ENCODE results near the gene MYLK4.

Gene MYLK4

DNA sequence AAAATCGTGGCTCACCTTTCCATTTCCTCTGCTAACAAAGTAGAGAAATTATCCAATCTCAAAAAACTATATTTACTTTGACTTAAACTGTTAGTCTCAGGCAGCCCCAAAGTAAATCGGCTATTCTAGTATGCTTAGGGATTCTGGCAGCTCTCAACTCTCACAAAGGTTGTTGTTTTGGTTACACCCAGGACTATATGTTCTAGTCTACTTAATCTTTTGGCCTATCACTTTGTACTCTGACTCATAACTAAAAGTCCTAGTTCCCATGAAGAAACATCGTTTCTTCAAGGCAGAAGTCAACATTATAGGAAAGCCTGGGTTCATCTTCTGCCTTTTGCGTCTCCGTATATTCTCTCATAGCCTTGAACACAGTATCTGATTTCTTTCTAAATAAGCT is 42.3 kb downstream of the MYLK4 start:
- no peak for DNase-seq (ENCODE audit: low read depth in 2 of 3, low spot score in 2 of 3)

DNA sequence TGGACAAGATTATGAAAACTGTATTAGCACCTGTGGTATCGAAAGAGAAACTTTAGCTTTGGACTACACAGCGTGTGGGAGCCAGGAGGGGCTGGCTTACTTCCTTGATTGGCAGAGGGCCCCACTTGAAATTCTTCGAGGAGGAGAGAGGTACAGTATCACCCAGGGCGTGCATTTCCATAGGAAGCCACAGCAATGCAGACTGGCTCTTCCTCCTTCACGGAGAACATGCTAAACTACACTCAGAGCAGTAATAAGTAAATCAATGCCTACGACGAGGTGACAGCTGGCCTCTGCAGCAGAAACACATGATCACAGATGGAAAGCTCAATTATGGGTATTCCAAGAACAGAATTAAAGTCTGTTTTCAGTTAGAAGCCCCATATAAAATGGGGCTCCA is 44.2 kb downstream of the MYLK4 start:
- DNase-seq (ENCODE audit: low read depth in 2 of 3, low spot score in 2 of 3): no peak

DNA sequence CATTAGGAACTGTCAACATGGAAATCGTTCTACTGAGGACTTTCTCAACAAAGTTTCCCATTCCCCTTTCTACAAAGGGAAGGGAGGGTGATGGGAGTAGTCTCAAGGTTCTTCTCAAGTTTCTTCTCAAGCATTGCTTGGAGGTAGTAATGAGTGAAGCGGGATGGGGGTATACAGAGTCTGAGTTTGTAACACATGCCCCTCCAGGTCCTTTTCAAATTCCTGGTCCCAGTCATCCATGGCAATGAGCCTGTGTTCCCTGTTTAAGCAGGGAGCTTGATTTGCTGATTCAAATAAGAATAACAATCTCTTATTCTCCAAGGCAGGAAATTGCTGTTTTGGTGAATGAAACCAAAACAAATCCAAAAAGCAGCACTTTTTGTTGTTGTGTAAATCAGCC is 45.5 kb downstream of the MYLK4 start:
- DNase-seq (ENCODE audit: low read depth in 2 of 3, low spot score in 2 of 3): no peak

DNA sequence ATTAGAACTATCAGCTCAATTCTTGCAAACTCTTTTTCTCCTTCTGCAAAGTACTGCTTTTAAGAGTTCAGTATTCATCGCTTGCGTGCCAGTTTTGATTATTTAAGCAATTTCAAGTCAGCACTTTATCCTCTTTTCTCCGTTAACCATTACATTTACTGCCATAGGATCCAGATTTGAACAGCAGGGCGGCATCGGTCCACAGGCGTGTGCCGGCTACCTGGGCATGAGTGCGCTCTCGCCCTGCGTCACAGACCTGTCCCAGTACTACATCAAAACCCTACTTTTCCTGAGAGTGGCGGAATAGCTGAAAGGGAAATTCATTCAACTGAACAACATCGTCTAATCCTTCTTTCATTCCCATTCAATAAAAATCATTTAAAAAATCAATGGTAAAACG is 53.4 kb downstream of the MYLK4 start:
- no peak for DNase-seq (ENCODE audit: low read depth in 2 of 3, low spot score in 2 of 3)

DNA sequence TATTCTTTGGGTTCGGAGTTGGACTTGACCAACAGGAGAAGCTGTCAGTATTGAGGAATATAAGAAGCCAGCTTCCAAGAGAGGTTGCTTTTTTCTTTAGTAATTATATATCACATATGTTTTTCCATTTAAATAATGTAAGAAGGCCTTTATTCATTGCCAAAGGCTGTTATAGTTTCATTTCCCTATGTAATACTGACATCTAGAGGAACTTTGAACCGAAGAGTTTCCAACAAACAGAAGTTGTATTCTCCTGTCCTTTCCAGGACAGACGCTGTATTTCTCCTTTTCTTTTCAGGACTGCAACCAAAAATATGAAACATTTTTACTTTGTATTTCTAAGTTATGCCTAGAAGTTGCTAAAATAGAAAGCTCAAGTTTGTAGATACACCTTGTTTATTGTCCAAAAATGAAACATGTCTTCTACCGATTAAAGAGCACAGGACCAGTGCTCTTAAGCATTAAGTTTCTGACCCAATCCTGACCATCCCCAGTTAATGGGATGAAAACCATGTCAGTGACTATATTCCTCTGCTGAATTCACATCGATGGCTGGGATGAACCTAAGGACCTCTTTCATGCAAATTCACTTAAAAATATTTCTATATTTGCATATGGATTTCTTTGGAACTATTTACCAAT is 55.1 kb downstream of the MYLK4 start:
- DNase-seq (ENCODE audit: low read depth in 2 of 3, low spot score in 2 of 3): no peak

DNA sequence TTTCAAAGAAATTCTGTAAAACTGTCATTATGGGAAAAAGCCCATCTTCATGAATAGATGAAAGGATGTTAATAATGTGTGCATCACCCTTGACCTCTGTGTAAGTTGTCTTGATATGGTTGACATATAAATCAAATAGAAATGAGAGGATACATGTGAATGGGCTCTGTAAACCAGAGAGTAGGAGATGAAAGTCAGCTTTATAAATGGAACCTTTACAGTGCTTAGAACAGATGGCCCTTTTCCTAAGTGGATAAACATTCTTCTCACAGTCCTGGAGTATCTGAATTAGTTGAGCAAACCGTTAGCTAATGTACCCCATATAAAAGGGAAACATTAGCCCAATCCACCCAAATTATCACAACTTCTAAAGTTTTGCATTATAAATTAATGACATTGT is 57.5 kb downstream of the MYLK4 start:
- no peak for DNase-seq (ENCODE audit: low read depth in 2 of 3, low spot score in 2 of 3)

DNA sequence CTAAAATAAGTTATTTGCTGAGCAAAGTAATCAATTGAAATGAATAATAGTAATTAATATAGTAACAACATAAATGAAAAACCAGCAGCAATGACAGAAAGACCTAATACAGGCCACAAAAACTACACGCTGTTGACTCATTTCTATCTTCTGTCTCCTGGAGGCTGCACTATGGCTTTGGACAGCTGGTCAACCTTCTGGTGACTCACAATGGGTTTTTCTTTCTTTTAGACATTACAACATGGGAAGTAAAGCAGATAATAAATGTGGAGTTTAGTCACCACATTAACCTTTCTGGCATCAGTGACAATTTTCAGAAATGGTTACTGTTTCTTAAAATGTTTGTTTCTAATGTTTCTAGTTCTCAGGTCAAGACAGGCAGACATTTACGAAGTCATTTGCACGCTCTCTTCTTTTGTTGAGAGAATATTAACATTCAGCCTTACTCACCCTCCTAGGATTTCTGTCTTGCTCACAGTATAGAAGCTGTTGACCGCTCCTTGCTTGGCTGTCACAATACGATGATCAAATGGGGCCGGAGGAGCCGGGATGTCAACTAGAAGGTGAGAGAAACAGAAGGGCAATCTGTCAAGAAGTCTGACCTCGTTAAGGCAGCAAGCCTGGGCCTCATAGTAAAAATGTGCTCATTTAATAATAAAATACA is 62.2 kb downstream of the MYLK4 start:
- no peak for DNase-seq (ENCODE audit: low read depth in 2 of 3, low spot score in 2 of 3)

DNA sequence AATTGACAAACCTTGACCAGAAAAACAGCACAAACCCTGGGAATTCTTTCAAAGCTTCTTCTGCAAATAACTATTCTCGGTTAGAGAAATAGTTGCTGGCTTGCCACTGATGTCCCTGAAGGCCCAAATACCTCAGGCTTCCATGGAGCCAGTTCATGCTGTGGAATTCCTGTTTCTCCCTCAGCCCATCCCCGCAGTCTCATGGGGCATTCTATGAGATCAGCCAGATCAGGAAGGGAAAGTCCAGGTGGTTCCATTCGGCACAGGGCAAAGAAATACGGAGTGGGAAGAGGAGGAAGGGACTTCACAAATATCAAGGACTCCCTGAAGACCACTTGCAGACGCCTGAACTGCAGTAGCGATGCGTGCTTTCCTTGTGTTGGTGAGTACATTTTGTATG is 63.3 kb downstream of the MYLK4 start:
- DNase-seq (ENCODE audit: low read depth in 2 of 3, low spot score in 2 of 3): no peak

DNA sequence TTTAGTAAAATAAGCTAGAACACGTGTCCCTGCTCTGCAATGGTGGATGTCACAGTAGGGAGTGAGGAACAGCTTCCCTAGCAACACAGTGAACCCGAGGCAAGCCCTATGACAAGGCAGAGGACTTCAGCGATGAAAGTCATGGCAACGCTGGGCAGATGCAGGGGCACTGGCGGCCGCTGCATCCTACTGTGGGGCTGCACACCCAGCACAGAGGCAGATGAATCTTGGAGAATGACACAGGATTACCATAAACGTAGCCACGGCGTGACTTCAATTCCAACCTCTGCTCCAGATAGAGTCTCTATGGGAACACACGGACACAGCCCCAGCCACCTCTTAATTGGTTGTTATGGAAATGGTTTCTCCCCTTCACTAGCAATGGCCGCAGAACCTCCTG is 64.2 kb downstream of the MYLK4 start:
- no peak for DNase-seq (ENCODE audit: low read depth in 2 of 3, low spot score in 2 of 3)

DNA sequence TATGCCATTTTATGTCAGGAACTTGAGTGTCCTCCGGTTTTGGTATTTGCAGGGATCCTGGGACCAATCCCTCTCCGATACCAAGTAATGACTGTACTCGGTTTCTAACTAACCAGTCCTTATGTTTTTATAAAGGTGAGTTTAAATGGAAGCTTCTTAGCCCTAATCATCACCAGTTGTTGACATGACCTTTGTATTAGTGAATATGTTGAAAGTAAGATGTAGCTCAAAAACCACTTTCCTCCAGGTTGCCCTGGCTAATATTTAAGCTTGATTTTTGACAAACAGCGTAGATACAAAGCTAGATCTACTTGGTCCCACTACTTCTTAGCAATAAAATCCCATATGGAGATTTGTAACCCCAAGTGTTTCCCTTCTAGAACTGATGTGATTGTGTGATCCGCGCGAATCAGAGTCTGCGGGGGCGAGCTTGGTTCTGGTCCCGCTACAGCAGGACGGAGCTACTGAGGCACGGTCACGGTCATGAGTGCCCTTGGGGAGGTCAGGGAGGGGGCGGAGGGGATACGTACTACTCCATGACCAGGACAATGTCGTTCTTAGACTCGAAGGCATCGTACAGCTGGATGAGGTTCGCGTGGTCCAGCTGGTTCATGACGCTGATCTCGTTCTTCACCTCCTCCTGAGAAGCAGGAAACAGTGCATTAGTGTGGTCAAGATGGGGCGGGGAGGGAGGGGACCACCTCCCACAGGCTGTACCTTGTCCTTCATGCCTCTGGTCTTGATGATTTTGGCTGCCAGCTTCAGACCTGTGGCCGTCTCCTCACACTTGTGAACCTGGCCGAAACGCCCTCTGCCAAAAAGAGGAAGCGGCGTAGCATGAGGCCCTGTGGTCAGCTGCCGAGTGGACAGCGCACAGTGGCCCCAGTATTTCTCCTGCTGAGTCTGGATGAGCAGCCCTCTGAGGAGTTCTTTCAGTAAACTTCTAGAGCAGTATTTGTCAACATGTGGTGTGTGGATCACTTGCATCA is 65.7 kb downstream of the MYLK4 start:
- DNase-seq (ENCODE audit: low read depth in 2 of 3, low spot score in 2 of 3): no peak

DNA sequence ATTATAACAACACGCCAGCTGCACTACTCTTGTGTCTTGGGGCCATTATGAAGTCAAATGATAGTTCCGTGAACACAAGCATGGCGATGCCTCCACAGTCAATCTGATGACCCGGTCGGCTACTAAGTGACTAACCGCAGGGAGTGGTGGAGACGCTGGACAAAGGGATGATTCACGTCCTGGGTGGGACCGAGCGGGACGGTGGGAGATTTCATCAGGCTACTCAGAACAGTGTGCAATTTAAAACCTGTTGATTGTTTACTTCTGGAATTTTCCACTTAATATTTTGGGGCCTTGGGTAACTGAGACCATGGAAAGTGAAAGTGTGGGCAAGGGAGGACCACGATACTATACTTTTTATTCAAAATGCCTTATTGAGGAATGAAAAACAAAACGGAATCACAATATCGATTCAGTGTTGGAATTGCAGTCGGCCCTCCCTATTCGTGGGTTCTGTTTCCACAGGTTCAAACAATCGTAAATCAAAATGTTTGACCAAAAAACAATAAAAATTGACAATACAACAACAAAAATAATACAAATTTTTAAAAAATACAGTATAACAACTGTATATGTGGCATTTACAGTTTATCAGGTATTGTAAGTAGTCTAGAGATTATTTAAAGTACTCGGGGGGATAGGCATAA is 66.5 kb downstream of the MYLK4 start:
- no peak for DNase-seq (ENCODE audit: low read depth in 2 of 3, low spot score in 2 of 3)

DNA sequence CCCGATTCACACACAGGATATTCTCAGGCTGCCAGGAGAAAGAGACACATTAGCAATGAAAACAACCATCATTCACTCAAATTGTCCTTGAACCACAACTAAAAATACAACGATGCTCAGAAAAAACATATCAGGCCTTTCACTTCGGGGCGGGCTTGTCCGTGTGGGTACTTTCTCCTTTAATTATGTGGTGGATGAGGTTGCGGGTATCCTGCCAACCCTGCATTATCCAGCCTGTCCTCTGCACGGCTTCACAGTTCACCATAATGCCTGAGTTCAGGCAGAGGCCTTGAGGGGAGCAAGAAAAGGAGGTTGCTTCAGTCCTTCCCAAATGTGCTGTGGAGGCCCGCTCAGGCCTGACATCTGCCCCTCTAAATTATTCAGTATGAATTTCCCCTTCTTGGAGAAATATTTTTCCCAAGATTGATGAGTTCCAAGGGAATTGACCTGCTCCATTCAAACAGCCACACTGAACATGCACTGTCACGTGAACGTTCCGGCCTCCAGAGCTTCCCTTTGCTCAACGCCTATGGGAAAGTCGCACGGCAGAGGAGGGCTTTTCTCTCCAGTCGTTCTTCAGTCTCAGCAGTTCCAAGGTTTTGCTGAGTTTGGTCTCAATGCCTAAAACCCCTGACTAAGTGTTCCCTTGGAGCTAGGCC is 70.3 kb downstream of the MYLK4 start:
- no peak for DNase-seq (ENCODE audit: low read depth in 2 of 3, low spot score in 2 of 3)

DNA sequence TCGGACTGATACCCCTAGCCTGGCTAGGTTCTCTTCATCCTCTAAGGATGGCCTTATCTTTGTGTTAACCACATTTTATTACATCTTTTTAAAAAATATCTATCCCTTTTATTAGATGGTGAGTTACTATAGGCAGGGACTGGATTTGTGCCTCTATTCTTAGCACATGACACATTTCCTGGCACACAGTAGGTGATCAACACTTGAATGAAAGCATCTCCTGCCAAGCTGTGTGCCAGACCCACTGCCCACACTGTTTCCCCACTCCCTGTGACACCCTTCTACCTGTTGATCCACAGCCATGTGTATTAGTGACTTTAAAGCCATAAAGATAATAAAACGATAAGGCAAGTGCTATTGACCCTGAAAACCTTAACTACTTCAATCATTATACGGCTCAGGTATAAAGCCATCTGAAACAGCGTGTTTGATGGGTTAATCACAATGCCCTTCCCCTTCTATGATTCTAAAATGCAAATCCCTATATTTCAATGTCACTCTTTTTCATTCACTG is 73.6 kb downstream of the MYLK4 start:
- no peak for DNase-seq (ENCODE audit: low read depth in 2 of 3, low spot score in 2 of 3)

DNA sequence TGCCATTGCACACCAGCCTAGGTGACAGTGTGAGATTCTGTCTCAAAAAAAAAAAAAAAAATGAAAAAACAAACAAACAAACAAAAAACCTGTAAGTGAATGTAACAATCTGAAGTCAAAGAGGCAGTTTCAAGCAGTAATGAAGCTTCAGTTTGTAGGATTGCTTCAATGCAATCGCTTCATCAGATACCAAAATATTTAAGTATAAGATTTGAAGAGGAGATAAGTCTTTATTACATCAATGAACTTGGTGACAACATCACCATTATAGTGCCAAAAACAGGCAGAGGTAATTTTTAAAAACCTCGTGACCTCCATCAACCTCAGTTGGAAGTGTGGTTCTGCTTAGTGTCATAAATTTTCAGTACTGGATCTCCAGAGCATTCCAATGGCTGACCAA is 74.7 kb downstream of the MYLK4 start:
- DNase-seq (ENCODE audit: low read depth in 2 of 3, low spot score in 2 of 3): no peak

DNA sequence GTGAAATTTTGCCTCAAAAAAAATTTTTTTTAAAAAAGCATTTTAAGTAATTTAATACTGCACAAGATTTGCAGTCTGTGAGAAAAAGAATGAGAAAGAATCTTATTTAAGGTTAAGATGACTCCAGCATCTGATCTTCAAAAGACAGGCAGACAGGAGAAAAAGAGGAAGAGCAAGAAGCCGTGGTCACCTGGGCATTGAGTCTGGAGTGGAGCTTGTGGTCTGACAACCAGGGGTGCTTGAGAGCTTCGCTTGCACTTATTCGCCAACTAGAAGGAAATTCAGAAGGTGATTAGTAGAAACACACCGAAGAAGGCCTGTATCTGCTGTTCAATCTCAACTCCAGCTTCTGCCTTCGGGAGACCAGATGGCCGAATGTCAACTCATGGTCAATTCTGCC is 75.9 kb downstream of the MYLK4 start:
- no peak for DNase-seq (ENCODE audit: low read depth in 2 of 3, low spot score in 2 of 3)

DNA sequence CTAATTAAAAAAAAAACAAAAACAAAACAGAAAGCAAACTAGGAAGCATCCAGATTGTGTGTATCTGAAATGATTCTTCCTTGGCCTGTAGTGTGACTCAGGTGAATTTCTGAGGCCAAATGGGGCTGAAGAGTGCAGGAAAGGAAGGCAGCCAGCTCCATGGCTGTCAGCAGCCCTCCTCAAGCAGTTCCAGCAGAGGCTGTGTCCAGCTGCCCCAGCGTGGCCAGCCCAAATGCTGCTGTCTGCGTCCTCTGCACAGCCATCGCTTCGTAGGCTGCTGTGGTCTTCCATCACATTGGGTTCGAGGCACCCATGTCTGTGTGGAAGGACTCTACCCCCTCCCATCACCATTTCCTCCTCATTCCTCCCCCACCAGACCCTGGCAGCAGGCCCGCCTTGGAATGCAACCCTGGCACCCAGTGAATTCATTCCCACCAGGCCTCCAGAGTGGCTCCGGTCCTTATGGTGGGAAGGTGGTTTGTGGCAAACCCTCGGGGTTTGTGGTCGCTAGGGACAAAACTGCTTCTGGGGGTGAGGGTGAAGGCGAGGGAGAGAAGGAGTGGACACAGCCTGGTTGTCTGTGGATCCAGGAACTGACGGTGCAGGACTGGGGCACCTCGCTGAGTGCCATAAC is 81.5 kb downstream of the MYLK4 start:
- DNase-seq (ENCODE audit: low read depth in 2 of 3, low spot score in 2 of 3): no peak

DNA sequence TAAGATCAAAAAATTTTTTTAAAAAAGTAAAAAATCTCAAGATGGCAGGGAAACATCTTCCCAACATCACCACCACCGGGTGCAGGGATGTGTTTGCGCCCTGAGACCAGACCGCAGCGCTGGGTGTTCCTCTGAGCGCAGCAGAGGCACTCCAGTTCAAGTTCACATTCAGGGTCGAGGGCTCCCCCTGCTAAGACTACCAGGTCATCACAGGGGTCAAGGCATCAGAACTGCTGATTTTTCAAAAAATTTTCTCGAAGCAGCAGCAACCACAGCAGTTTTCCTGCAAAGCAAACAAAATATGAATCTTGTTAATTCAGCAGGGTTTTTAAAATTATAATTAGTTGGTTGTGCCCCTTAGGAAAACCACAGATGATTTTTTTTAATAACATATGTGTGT is 83.1 kb downstream of the MYLK4 start:
- DNase-seq (ENCODE audit: low read depth in 2 of 3, low spot score in 2 of 3): no peak

DNA sequence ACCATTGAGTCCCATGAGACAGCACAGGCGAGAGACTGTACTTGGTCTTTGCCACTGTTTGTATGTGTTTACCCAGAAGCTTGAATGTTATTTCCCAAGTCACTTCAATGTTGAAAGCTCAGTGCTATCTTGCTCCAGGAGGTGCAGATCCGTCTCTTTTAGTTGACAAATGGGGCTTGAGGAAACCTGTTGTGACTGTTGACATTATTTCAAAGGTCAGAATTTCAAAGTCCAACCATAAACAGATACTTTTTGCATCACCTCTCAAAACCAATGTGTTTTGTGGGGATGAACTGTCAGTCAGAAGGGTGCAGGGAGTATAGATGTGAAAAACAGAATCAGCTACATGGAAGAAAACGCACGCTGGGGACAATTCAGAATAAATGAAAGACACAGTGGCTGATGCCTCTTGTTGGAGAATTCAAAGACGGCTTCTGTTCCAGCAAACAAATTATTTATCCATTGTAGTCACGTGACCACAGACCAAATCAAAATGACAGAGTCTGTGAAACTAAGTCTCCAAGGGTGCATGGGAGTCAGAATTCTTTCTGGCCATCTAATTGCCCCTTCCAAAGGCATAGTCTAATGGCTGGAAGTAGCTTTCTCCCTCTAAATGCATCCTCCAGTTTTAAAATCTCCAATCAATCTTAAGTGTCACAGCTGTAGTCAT is 83.7 kb downstream of the MYLK4 start:
- DNase-seq (ENCODE audit: low read depth in 2 of 3, low spot score in 2 of 3): no peak

DNA sequence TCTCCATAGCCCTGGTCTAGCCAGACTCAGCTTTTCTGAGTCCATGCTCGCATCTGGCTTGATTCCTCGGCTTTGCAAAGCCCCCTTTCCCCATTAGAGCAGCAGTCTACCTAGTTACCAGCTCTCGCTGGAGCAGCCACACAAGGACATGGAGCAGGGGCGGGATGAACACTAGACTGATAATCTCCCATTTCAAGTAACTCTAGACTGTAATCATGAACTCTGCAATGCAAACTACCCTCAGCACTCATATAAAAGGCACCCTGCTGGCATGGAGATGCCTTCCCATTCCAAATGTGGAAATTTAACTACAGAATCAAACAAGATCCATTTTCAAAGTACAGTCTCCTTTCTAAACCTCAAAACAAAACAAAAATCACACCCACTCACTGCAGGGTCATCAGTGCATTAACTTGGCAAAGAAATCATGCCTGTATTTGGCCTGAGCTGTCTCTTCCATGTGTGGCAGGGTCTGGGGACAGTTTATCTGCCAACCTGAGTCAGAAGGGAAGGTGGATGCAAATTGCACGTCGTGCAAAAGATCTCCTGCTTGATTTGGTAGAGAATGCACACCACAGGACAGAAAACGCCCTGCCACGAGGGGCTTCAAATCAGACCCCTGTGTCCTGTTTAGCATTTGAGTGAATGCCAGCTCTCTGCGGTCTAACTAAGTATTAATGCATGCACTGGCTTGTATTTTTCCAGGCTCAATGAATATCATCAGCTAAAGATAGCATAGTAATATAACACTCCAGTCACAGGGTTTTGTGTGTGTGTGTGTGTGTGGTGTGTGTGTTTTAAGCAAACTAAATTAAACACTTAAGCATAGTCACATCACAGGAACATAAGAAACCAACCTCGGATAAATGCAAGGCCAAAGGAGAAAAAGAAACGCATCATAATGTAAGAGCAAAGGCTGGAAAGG is 85.3 kb downstream of the MYLK4 start:
- no peak for DNase-seq (ENCODE audit: low read depth in 2 of 3, low spot score in 2 of 3)
